H1 (cell line): ENCODE data around the gene FH. TPM values are rescaled to one million over a fixed set of nuclear protein-coding genes. Genes with fewer than 3 reads are reported as not detected.

Experiments
- CTCF ChIA-PET: fragments of 300-600 bp; sonication (Branson Sonifier 250); formaldehyde crosslinking; loops from one replicate; lab custom pipeline; 2021; ENCODE audit not compliant: partially characterized antibody; lab: Charles Lee
- POLR2A ChIA-PET: fragments of 300-600 bp; sonication (Branson Sonifier 250); formaldehyde crosslinking; loops from one replicate; lab custom pipeline; 2021; ENCODE audit warnings: inconsistent platforms; ENCODE audit not compliant: partially characterized antibody; lab: Charles Lee
- DNase-seq, 2 experiments: peaks; one replicate each; pipeline versions ENCODE4 v3.0.0 to v3.0.0-alpha.2; 2010 to 2022; ENCODE audit warnings: low spot score in 2 of 2, low read depth in 1 of 2, mixed read lengths in 1 of 2
- FAIRE-seq: peaks from 2 replicates; lab custom pipeline; 2011; peaks lifted over from hg19 to GRCh38; lab: Jason Lieb, UNC
- H2AFZ ChIP-seq: 2 replicates; pipeline ENCODE4 v1.8.1; 2012; ENCODE audit warnings: low read length, inconsistent platforms
- H2AK5ac ChIP-seq: 2 replicates; pipeline ENCODE4 v1.6.1; 2013; ENCODE audit warnings: low read depth, low read length
- H2BK120ac ChIP-seq: replicated peaks from 2 replicates; pipeline ENCODE3; 2013; ENCODE audit warnings: low read depth, low read length, inconsistent platforms
- H2BK12ac ChIP-seq: 2 replicates; pipeline ENCODE4 v1.6.1; 2013; ENCODE audit warnings: low read depth, low read length
- H2BK15ac ChIP-seq: 2 replicates; pipeline ENCODE4 v1.6.1; 2013; ENCODE audit warnings: low read length
- H2BK20ac ChIP-seq: 2 replicates; pipeline ENCODE4 v1.6.1; 2013; ENCODE audit warnings: low read length
- H2BK5ac ChIP-seq: 2 replicates; pipeline ENCODE4 v1.6.1; 2013; ENCODE audit warnings: low read depth, low read length
- H3K14ac ChIP-seq: 2 replicates; pipeline ENCODE4 v1.6.1; 2013; ENCODE audit warnings: inconsistent platforms; ENCODE audit not compliant: insufficient read length
- H3K18ac ChIP-seq: 2 replicates; pipeline ENCODE4 v1.6.1; 2013; ENCODE audit warnings: low read length; ENCODE audit errors: extremely low read depth
- H3K23ac ChIP-seq: 2 replicates; pipeline ENCODE4 v1.6.1; 2013; ENCODE audit warnings: inconsistent platforms; ENCODE audit not compliant: insufficient read length
- H3K23me2 ChIP-seq: 2 replicates; pipeline ENCODE4 v1.6.1; 2013; ENCODE audit warnings: low read depth, low read length
- H3K27ac ChIP-seq: 2 replicates; pipeline ENCODE4 v1.6.1; 2011; ENCODE audit warnings: low read depth, low read length, inconsistent platforms
- H3K27me3 ChIP-seq, 4 experiments: replicated peaks in 1 of 4; 1 replicate in 1 of 4; 2 replicates in 3 of 4; pipeline versions ENCODE4 v1.6.1 to v1.8.1; 2011 to 2013; ENCODE audit warnings: low read length in 3 of 4, mild to moderate bottlenecking in 3 of 4, inconsistent platforms in 2 of 4, mixed read lengths in 2 of 4, moderate library complexity in 1 of 4; ENCODE audit not compliant: control insufficient read depth in 3 of 4, insufficient read depth in 3 of 4; ENCODE audit errors: extremely low read depth in 1 of 4
- H3K36me3 ChIP-seq, 4 experiments: 2 replicates each; pipeline versions ENCODE4 v1.6.1 to v1.8.1; 2011 to 2013; ENCODE audit warnings: mild to moderate bottlenecking in 4 of 4, low read length in 3 of 4, moderate library complexity in 2 of 4, control low read depth in 1 of 4, inconsistent platforms in 1 of 4; ENCODE audit not compliant: insufficient read depth in 4 of 4, control insufficient read depth in 2 of 4
- H3K4ac ChIP-seq: replicated peaks from 2 replicates; pipeline ENCODE3; 2013; ENCODE audit warnings: low read length, low read depth, mixed read lengths, inconsistent platforms; ENCODE audit not compliant: insufficient read length
- H3K4me1 ChIP-seq, 4 experiments: replicated peaks in 1 of 4; 1 replicate in 1 of 4; 2 replicates in 3 of 4; pipeline versions ENCODE4 v1.6.1 to v1.8.1; 2011 to 2013; ENCODE audit warnings: low read length in 3 of 4, inconsistent platforms in 2 of 4, mixed read lengths in 1 of 4; ENCODE audit not compliant: insufficient read depth in 4 of 4, control insufficient read depth in 3 of 4
- H3K4me2 ChIP-seq, 2 experiments: 2 replicates each; pipeline versions ENCODE4 v1.6.1 to v1.8.1; 2011 to 2013; ENCODE audit warnings: low read depth in 2 of 2, low read length in 2 of 2, control low read depth in 1 of 2, inconsistent platforms in 1 of 2, mild to moderate bottlenecking in 1 of 2; ENCODE audit not compliant: insufficient read depth in 1 of 2
- H3K4me3 ChIP-seq, 4 experiments: fragments of 200-600, 300-600 bp in 1 of 4; sonication (generic), shearing (Covaris generic), sonication (Bioruptor Twin) in 1 of 4; 2 replicates each; pipeline versions ENCODE4 v1.5.1 to v1.8.1; 2011 to 2016; ENCODE audit warnings: low read length in 4 of 4, low read depth in 3 of 4, control low read depth in 2 of 4, inconsistent platforms in 2 of 4, mild to moderate bottlenecking in 2 of 4, mixed read lengths in 1 of 4, moderate library complexity in 1 of 4; ENCODE audit not compliant: insufficient read depth in 2 of 4; ENCODE audit errors: extremely low read depth in 1 of 4
- H3K56ac ChIP-seq: replicated peaks from 2 replicates; pipeline ENCODE3; 2013; ENCODE audit warnings: low read depth, mild to moderate bottlenecking, mixed read lengths, low read length, inconsistent platforms; ENCODE audit not compliant: insufficient read length
- H3K79me1 ChIP-seq: 2 replicates; pipeline ENCODE4 v1.6.1; 2013; ENCODE audit warnings: low read depth, low read length, control low read depth
- H3K79me2 ChIP-seq, 2 experiments: 2 replicates each; pipeline versions ENCODE4 v1.6.1 to v1.8.1; 2012 to 2013; ENCODE audit warnings: low read length in 2 of 2, mild to moderate bottlenecking in 2 of 2, inconsistent platforms in 1 of 2; ENCODE audit not compliant: insufficient read depth in 2 of 2, control insufficient read depth in 1 of 2
- H3K9ac ChIP-seq, 4 experiments: replicated peaks in 1 of 4; 1 replicate in 1 of 4; 2 replicates in 3 of 4; pipeline versions ENCODE4 v1.6.1 to v1.8.1; 2011 to 2013; ENCODE audit warnings: low read depth in 3 of 4, low read length in 3 of 4, control low read depth in 2 of 4, mild to moderate bottlenecking in 2 of 4, moderate library complexity in 2 of 4, inconsistent platforms in 1 of 4; ENCODE audit errors: extremely low read depth in 1 of 4
- H3K9me3 ChIP-seq, 2 experiments: 2 replicates each; pipeline versions ENCODE4 v1.6.1 to v1.8.1; 2012 to 2013; ENCODE audit warnings: mild to moderate bottlenecking in 2 of 2, moderate library complexity in 2 of 2, control low read depth in 1 of 2, inconsistent platforms in 1 of 2, low read depth in 1 of 2, low read length in 1 of 2, mixed read lengths in 1 of 2; ENCODE audit not compliant: insufficient read depth in 2 of 2
- H4K20me1 ChIP-seq, 2 experiments: replicated peaks in 1 of 2; 2 replicates each; pipeline versions ENCODE3 to v1.8.1; 2011 to 2013; ENCODE audit warnings: inconsistent platforms in 2 of 2, low read length in 2 of 2, mild to moderate bottlenecking in 1 of 2; ENCODE audit not compliant: insufficient read depth in 2 of 2, control insufficient read depth in 1 of 2
- H4K5ac ChIP-seq: 2 replicates; pipeline ENCODE4 v1.6.1; 2013; ENCODE audit warnings: low read length, low read depth, mixed read lengths, inconsistent platforms; ENCODE audit not compliant: insufficient read length
- H4K8ac ChIP-seq: 2 replicates; pipeline ENCODE4 v1.8.0; 2013; ENCODE audit warnings: mild to moderate bottlenecking, moderate library complexity, low read length, inconsistent platforms; ENCODE audit not compliant: insufficient read depth; ENCODE audit errors: extremely low read depth
- H4K91ac ChIP-seq: replicated peaks from 2 replicates; pipeline ENCODE3; 2013; ENCODE audit warnings: low read length, mixed read lengths, inconsistent platforms; ENCODE audit not compliant: insufficient read length
- ATF2 ChIP-seq: IDR thresholded peaks from 2 replicates; pipeline ENCODE4 v1.6.1; 2012; ENCODE audit warnings: low read length, inconsistent platforms
- BACH1 ChIP-seq: IDR thresholded peaks from 2 replicates; pipeline ENCODE4 v1.6.1; 2012; ENCODE audit warnings: low read length, improper control_type of control experiment
- CBX5 ChIP-seq: fragments of 300-800, 300-1000 bp; sonication (generic); IDR thresholded peaks from 2 replicates; pipeline ENCODE4 v1.7.1; 2016; ENCODE audit warnings: antibody characterized with exemption, low read length, low read depth
- FOSL1 ChIP-seq: IDR thresholded peaks from 2 replicates; pipeline ENCODE4 v1.6.1; 2011; ENCODE audit warnings: mild to moderate bottlenecking, low read depth, low read length, moderate library complexity; ENCODE audit not compliant: insufficient read depth
- RAD21 ChIP-seq, 2 experiments: IDR thresholded peaks in 1 of 2; conservative IDR thresholded peaks in 1 of 2; 2 replicates each; pipeline ENCODE4 v1.6.1; 2011; ENCODE audit warnings: low read depth in 2 of 2, low read length in 2 of 2, improper control_type of control experiment in 1 of 2, inconsistent platforms in 1 of 2, mild to moderate bottlenecking in 1 of 2, moderate library complexity in 1 of 2
- SAP30 ChIP-seq: fragments of 300-600 bp; sonication (generic); IDR thresholded peaks from 2 replicates; pipeline ENCODE4 v1.7.1; 2012; ENCODE audit warnings: low read length, moderate library complexity, mild to moderate bottlenecking, inconsistent platforms; ENCODE audit not compliant: insufficient read depth, insufficient replicate concordance
- SIN3A ChIP-seq, 2 experiments: IDR thresholded peaks in 1 of 2; conservative IDR thresholded peaks in 1 of 2; 2 replicates each; pipeline ENCODE4 v1.6.1; 2011 to 2012; ENCODE audit warnings: low read length in 2 of 2, improper control_type of control experiment in 1 of 2, low read depth in 1 of 2, mild to moderate bottlenecking in 1 of 2
- SUZ12 ChIP-seq: fragments of 200-600 bp; sonication (generic); IDR thresholded peaks from 2 replicates; pipeline ENCODE4 v1.6.1; 2012; ENCODE audit warnings: mild to moderate bottlenecking, inconsistent platforms, low read length, moderate library complexity, mixed read lengths
- WGBS, 2 experiments: shearing (Covaris generic) in 1 of 2; methylation state at CpG; one replicate each; pipeline versions ENCODE4 v1.1.6 to v1.1.7; 2013 to 2015; ENCODE audit warnings: low lambda C conversion rate in 2 of 2, mixed read lengths in 2 of 2, inconsistent platforms in 1 of 2, low coverage in 1 of 2, missing lambda C conversion rate in 1 of 2; ENCODE audit not compliant: insufficient replicate concordance in 2 of 2, insufficient coverage in 1 of 2, insufficient read length in 1 of 2; ENCODE audit errors: extremely low coverage in 1 of 2, missing lambda C conversion rate in 1 of 2; 5-methylcytosine and 5-hydroxymethylcytosine counted together
- polyA plus RNA-seq, 7 experiments: library from polyadenylated mRNA; depleted of rRNA in 3 of 7; stranded (reverse) in 5 of 7; unstranded in 2 of 7; fragments of >200 nt in 5 of 7; fragments of 200-250 nt in 2 of 7; gene quantifications; 1 replicate in 5 of 7; 2 replicates in 1 of 7; 4 replicates in 1 of 7; pipeline versions ENCODE4 v1.2.1 to v1.2.3, GENCODE V29; 2011 to 2013; ENCODE audit warnings: missing spikeins in 2 of 7, mixed read lengths in 2 of 7
- total RNA-seq: library from RNA; stranded (reverse); fragmentation: NEBNext Ultra II Directional; extraction: Animal tissue kit (Norgen Biotek cat#: 25700); gene quantifications from 2 replicates; pipeline ENCODE4 v1.2.1, GENCODE V29; 2021
- TF ChIP-seq, protein P1 (sequence below), 3 experiments: IDR thresholded peaks; 1 replicate in 2 of 3; 2 replicates in 1 of 3; pipeline versions ENCODE4 v1.5.1 to v1.6.1; 2011; ENCODE audit warnings: low read length in 3 of 3, mild to moderate bottlenecking in 3 of 3, inconsistent platforms in 2 of 3, low read depth in 1 of 3, moderate library complexity in 1 of 3; ENCODE audit not compliant: insufficient read depth in 1 of 3; ENCODE audit errors: control extremely low read depth in 1 of 3

The FH gene
- total and polyA plus RNA-seq, 2 of the 8 experiments (the other 6 are each of a cell fraction or from before 2014, with no cell fraction given): 45.0 to 81.9 TPM

GRCh38 chr1:241536304-241536703 is 16.7 kb upstream of the FH start:
- H2BK12ac ChIP-seq: no peak overlapping the region
- no peaks in the 10 kb centered on the region for H3K9me3 ChIP-seq
- H3K4ac ChIP-seq: no peak overlapping the region
- H3K79me2 ChIP-seq: no peaks in the 10 kb centered on the region
- no peak overlapping the region for H3K9ac ChIP-seq
- no peaks in the 10 kb centered on the region for H3K36me3 ChIP-seq
- H3K79me1 ChIP-seq: no peaks in the 10 kb centered on the region
- FAIRE-seq: no peak
- no peaks in the 10 kb centered on the region for H3K4me1 ChIP-seq
- no peak overlapping the region for H3K4me2 ChIP-seq
- no peak for DNase-seq
- H4K5ac ChIP-seq: no peak overlapping the region
- no peak overlapping the region for H3K4me3 ChIP-seq
- H2BK20ac ChIP-seq: no peak overlapping the region
- H2BK120ac ChIP-seq: no peak overlapping the region
- no peak overlapping the region for H2AK5ac ChIP-seq
- H2BK15ac ChIP-seq: no peak overlapping the region
- H3K23ac ChIP-seq: no peak overlapping the region
- H2AFZ ChIP-seq: no peak overlapping the region
- H3K14ac ChIP-seq: no peak overlapping the region
- H3K56ac ChIP-seq: no peak overlapping the region
- no peak overlapping the region for H4K91ac ChIP-seq
- 85% methylated on average over 1 of the region's 1 CpG; no CpG with 5 or more reads in 1 of the 2 experiments for WGBS, 2 experiments
- H2BK5ac ChIP-seq: no peak overlapping the region
- H4K8ac ChIP-seq: no peak overlapping the region
- H3K23me2 ChIP-seq: no peaks in the 10 kb centered on the region
- ChIA-PET POLR2A (no interaction called here), CTCF (interaction anchor here (1.0 to 2.1 kb wide), 3 partner anchors 70 to 712 kb away, joined by 4 to 11 read pairs (median 5); no protein-coding TSS in a partner anchor)
- H4K20me1 ChIP-seq: no peaks in the 10 kb centered on the region
- H3K27me3 ChIP-seq: no peaks in the 10 kb centered on the region
- no peak overlapping the region for H3K27ac ChIP-seq
- H3K18ac ChIP-seq: no peak overlapping the region
- TF ChIP-seq CBX5: no peak
- no peak for TF ChIP-seq BACH1
- TF ChIP-seq SUZ12: no peak
- TF ChIP-seq FOSL1: no peak
- TF ChIP-seq, protein P1, sequence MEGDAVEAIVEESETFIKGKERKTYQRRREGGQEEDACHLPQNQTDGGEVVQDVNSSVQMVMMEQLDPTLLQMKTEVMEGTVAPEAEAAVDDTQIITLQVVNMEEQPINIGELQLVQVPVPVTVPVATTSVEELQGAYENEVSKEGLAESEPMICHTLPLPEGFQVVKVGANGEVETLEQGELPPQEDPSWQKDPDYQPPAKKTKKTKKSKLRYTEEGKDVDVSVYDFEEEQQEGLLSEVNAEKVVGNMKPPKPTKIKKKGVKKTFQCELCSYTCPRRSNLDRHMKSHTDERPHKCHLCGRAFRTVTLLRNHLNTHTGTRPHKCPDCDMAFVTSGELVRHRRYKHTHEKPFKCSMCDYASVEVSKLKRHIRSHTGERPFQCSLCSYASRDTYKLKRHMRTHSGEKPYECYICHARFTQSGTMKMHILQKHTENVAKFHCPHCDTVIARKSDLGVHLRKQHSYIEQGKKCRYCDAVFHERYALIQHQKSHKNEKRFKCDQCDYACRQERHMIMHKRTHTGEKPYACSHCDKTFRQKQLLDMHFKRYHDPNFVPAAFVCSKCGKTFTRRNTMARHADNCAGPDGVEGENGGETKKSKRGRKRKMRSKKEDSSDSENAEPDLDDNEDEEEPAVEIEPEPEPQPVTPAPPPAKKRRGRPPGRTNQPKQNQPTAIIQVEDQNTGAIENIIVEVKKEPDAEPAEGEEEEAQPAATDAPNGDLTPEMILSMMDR (IDR thresholded peaks at IDR 0.05; ENCODE audit: control extremely low read depth in 1 of 3, insufficient read depth in 1 of 3, low read depth in 1 of 3, low read length in 3 of 3): no peak
- TF ChIP-seq ATF2: no peak
- no peak for TF ChIP-seq SAP30
- TF ChIP-seq SIN3A (conservative IDR thresholded peaks at IDR 0.05 in 1 of 2, IDR thresholded peaks at IDR 0.05 in 1 of 2; ENCODE audit: low read depth in 1 of 2, low read length in 2 of 2): no peak
- no peak for TF ChIP-seq RAD21 (IDR thresholded peaks at IDR 0.05 in 1 of 2, conservative IDR thresholded peaks at IDR 0.05 in 1 of 2; ENCODE audit: low read depth in 2 of 2, low read length in 2 of 2)
